ENCODE data around the gene SYT8. TPM values are rescaled to one million over a fixed set of nuclear protein-coding genes. Genes with fewer than 3 reads are reported as not detected.

The SYT8 gene
- total and polyA plus RNA-seq, 2 donors (not counting 1 experiment from before 2014, with no cell fraction given): not detected

DNA sequence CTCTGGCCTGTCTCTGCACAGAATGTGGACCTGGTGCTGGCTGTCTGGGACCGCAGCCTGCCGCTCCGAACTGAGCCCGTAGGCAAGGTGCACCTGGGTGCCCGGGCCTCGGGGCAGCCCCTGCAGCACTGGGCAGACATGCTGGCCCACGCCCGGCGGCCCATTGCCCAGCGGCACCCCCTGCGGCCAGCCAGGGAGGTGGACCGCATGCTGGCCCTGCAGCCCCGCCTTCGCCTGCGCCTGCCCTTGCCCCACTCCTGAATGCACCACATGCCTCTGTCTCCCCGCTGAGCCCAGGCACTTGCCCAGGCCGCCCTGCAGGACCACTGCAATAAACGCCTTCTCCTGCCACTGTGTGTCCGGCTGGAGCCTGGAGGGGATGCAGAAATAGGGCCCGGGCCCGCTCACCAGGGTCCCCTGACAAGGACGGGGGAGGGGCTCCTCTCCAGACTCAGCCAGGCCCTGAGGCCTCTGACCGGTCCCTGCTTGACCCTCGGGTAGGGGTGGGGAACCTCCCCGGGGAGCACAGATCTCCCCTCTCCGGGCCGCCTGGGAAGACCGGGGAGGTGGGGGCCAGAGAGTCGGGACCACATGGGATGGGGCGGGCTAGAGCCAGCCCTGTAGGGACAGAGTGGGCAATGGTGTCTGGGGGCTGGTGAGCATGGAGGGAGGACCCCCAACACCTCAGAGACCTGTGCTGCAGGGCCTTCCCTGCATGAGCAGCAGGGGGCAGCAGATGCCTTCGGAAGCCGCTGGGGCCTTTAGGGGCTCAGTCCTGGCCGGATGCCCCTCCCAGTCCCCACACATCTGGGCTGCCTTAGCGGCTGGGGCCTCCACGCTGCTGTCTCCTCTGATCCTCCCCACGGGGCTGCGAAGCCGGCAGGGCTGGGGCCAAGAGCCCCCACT, 2.6 kb downstream of the SYT8 start:
- Mint-ChIP-seq H3K27ac (peak overlapping the region; percentile 78), H3K27me3 (no peaks in the 10 kb centered on the region), H3K9me3 (ENCODE audit: insufficient read depth) (no peaks in the 10 kb centered on the region), H3K4me3 (peak overlapping the region; percentile 56), H3K4me1 (peaks cover 26% of the 10 kb centered on the region)
- Histone ChIP-seq H3K36me3 (replicated peaks in 1 of 2; ENCODE audit: control extremely low read depth in 1 of 2, control insufficient read depth in 1 of 2, extremely low read depth in 1 of 2, insufficient read depth in 2 of 2, low read length in 1 of 2) (peaks cover 0 to 4% of the 10 kb centered on the region in 2 experiments), H3K9ac (ENCODE audit: low read length) (no peak overlapping the region), H4K20me1 (ENCODE audit: control insufficient read depth, insufficient read depth, low read length, poor library complexity, severe bottlenecking) (no peaks in the 10 kb centered on the region), H3K9me3 (ENCODE audit: control extremely low read depth in 1 of 3, control insufficient read depth in 2 of 3, insufficient read depth in 1 of 3, low read length in 2 of 3) (no peaks in the 10 kb centered on the region), H3K27ac (ENCODE audit: low read length in 2 of 2) (peak overlapping the region; percentile 22 to 68), H3K4me2 (replicated peaks; ENCODE audit: low read depth, low read length, poor library complexity, severe bottlenecking) (peak overlapping the region; percentile 77), H3K79me2 (ENCODE audit: control insufficient read depth, insufficient read depth, low read length) (peaks cover 31% of the 10 kb centered on the region), H3K4me1 (ENCODE audit: control insufficient read depth in 2 of 2, insufficient read depth in 2 of 2, low read length in 2 of 2) (peaks cover 41 to 51% of the 10 kb centered on the region in 2 donors), H2AFZ (ENCODE audit: insufficient read depth, low read depth, low read length, poor library complexity, severe bottlenecking) (peak overlapping the region; percentile 42), H3K27me3 (replicated peaks in 1 of 4; ENCODE audit: control extremely low read depth in 1 of 4, control insufficient read depth in 3 of 4, insufficient read depth in 4 of 4, low read length in 3 of 4) (peaks cover 0 to 19% (median 5%) of the 10 kb centered on the region in 4 experiments), H3K4me3 (ENCODE audit: control extremely low read depth in 1 of 5, extremely low read depth in 1 of 5, insufficient read depth in 1 of 5, low read depth in 2 of 5, low read length in 4 of 5) (peak overlapping the region in 1 of 5 experiments; percentile 5)
- intact Hi-C loops (cut with micrococcal nuclease): loop anchor here (1.0 kb wide), 1 partner anchor 45 kb away; no protein-coding TSS in a partner anchor
- TF ChIP-seq, protein P1, sequence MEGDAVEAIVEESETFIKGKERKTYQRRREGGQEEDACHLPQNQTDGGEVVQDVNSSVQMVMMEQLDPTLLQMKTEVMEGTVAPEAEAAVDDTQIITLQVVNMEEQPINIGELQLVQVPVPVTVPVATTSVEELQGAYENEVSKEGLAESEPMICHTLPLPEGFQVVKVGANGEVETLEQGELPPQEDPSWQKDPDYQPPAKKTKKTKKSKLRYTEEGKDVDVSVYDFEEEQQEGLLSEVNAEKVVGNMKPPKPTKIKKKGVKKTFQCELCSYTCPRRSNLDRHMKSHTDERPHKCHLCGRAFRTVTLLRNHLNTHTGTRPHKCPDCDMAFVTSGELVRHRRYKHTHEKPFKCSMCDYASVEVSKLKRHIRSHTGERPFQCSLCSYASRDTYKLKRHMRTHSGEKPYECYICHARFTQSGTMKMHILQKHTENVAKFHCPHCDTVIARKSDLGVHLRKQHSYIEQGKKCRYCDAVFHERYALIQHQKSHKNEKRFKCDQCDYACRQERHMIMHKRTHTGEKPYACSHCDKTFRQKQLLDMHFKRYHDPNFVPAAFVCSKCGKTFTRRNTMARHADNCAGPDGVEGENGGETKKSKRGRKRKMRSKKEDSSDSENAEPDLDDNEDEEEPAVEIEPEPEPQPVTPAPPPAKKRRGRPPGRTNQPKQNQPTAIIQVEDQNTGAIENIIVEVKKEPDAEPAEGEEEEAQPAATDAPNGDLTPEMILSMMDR (IDR thresholded peaks at IDR 0.05): peak; percentile 90
- no peak for TF ChIP-seq EZH2 (IDR thresholded peaks at IDR 0.05; ENCODE audit: borderline replicate concordance, insufficient read depth, low read depth, low read length, poor library complexity, severe bottlenecking)
- ATAC-seq (ENCODE audit: low read depth) (peak; percentile 75), DNase-seq (peak; percentile 88)
- ChIA-PET POLR2A (no interaction called here), CTCF (interaction anchor here (0.7 to 10.0 kb wide), 13 partner anchors 11 to 316 kb away, joined by 3 to 394 read pairs (median 5); partner anchors contain the start of gene PRR33)
- WGBS (ENCODE audit: insufficient coverage): 58% methylated on average over 36 of the region's 38 CpGs

Measured in B cell (primary cell).